Activated CD4-positive, alpha-beta memory T cell treated with anti-CD3 and anti-CD28 coated beads, Interleukin-2, amount 10 ng/mL, durations not matched to agents 7 days and 5 days (primary cell): ENCODE results near the gene ZMYND8. TPM values are rescaled to one million over a fixed set of nuclear protein-coding genes. Genes with fewer than 3 reads are reported as not detected.
"Not testable (repeated sequence)": the region's sequence is repeated elsewhere in the genome, so short reads cannot be mapped to it uniquely, and the experiment has no call there.

Source experiments
- CTCF ChIA-PET: fragments of 350-600 bp; sonication (Branson Sonifier 250); formaldehyde crosslinking; loops from one replicate; lab custom pipeline; 2021; ENCODE audit warnings: antibody characterized with exemption, inconsistent platforms; lab: Charles Lee
- POLR2A ChIA-PET: fragments of 350-600 bp; sonication (Branson Sonifier 250); formaldehyde crosslinking; loops from one replicate; lab custom pipeline; 2021; ENCODE audit warnings: antibody characterized with exemption; lab: Charles Lee
- DNase-seq: peaks from one replicate; pipeline ENCODE4 v3.0.0-alpha.2; 2020
- H3K27ac Mint-ChIP-seq: one replicate; pipeline ENCODE4 v1.8.0; 2021; ENCODE audit warnings: mild to moderate bottlenecking, mixed read lengths
- H3K27me3 Mint-ChIP-seq: one replicate; pipeline ENCODE4 v1.8.0; 2021; ENCODE audit warnings: mixed read lengths
- H3K36me3 Mint-ChIP-seq: one replicate; pipeline ENCODE4 v1.8.0; 2021; ENCODE audit warnings: low read depth, mixed read lengths
- H3K4me1 Mint-ChIP-seq: one replicate; pipeline ENCODE4 v1.8.0; 2021; ENCODE audit warnings: mixed read lengths
- H3K4me3 Mint-ChIP-seq: one replicate; pipeline ENCODE4 v1.8.0; 2021; ENCODE audit warnings: mild to moderate bottlenecking, mixed read lengths
- H3K9me3 Mint-ChIP-seq: one replicate; pipeline ENCODE4 v1.8.0; 2021; ENCODE audit warnings: mixed read lengths
- total RNA-seq, 2 experiments: library from RNA; stranded (reverse); gene quantifications; one replicate each; pipeline ENCODE4 v1.2.3, GENCODE V29; 2021

Gene ZMYND8
- total RNA-seq, 2 experiments from 2014 or later = 37.8 to 44.2 TPM

GRCh38 chr20:47318027-47318585, 38.4 kb downstream of the ZMYND8 start:
- no peaks in the 10 kb centered on the region for H3K27me3 Mint-ChIP-seq
- ChIA-PET POLR2A (interaction anchor here (0.5 to 2.6 kb wide), 5 partner anchors 37 to 184 kb away, joined by 3 to 12 read pairs (median 5); partner anchors contain the start of gene ZMYND8), CTCF (interaction anchor here (0.6 to 2.4 kb wide), 7 partner anchors 11 to 122 kb away, joined by 3 to 14 read pairs (median 3); no protein-coding TSS in a partner anchor)
- H3K9me3 Mint-ChIP-seq = no peaks in the 10 kb centered on the region
- H3K36me3 Mint-ChIP-seq = peaks cover 15% of the 10 kb centered on the region
- no peak for DNase-seq
- H3K4me1 Mint-ChIP-seq = peaks cover 61% of the 10 kb centered on the region
- H3K4me3 Mint-ChIP-seq = peak overlapping the region; percentile 48
- H3K27ac Mint-ChIP-seq = peak overlapping the region; percentile 56

GRCh38 chr20:47317127-47317895, 39.2 kb downstream of the ZMYND8 start:
- peak overlapping the region; percentile 48 for H3K4me3 Mint-ChIP-seq
- peak; percentile 68 for DNase-seq
- H3K4me1 Mint-ChIP-seq = peaks cover 63% of the 10 kb centered on the region
- no peaks in the 10 kb centered on the region for H3K27me3 Mint-ChIP-seq
- ChIA-PET POLR2A (interaction anchor here (0.8 to 2.6 kb wide), 7 partner anchors 10 to 185 kb away, joined by 3 to 12 read pairs (median 3); partner anchors contain the start of gene ZMYND8), CTCF (interaction anchor here (0.6 to 2.4 kb wide), 7 partner anchors 8 to 121 kb away, joined by 3 to 14 read pairs (median 3); no protein-coding TSS in a partner anchor)
- H3K27ac Mint-ChIP-seq = peak overlapping the region; percentile 56
- no peaks in the 10 kb centered on the region for H3K9me3 Mint-ChIP-seq
- peaks cover 18% of the 10 kb centered on the region for H3K36me3 Mint-ChIP-seq

DNA sequence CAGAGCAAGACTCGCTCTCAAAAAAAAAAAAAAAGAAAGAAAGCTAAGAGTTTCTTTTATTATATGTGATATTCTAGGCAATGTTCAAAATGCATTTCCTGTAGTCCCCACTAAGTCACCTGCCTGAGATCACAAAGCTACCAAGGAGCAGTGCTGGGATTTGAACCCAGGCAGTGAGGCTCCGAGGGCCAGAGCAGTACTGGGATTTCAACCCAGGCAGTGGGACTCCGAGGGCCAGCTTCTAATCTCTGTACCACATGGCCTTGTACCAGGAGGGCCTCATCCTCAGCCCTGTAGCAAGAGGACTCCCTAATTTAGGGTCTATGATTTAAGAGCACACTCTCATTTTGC, 39.7 kb downstream of the ZMYND8 start:
- H3K4me3 Mint-ChIP-seq = no peak overlapping the region
- ChIA-PET CTCF (interaction anchor here (1.0 to 2.4 kb wide), 5 partner anchors 9 to 67 kb away, joined by 3 to 14 read pairs (median 3); no protein-coding TSS in a partner anchor), POLR2A (interaction anchor here (0.7 to 2.6 kb wide), 10 partner anchors 9 to 186 kb away, joined by 3 to 12 read pairs (median 3); partner anchors contain the start of gene ZMYND8)
- peak overlapping the region; percentile 56 for H3K27ac Mint-ChIP-seq
- peaks cover 63% of the 10 kb centered on the region for H3K4me1 Mint-ChIP-seq
- no peak for DNase-seq
- no peaks in the 10 kb centered on the region for H3K27me3 Mint-ChIP-seq
- peaks cover 23% of the 10 kb centered on the region for H3K36me3 Mint-ChIP-seq
- no peaks in the 10 kb centered on the region for H3K9me3 Mint-ChIP-seq

GRCh38 chr20:47315339-47316056, 41.0 kb downstream of the ZMYND8 start:
- H3K36me3 Mint-ChIP-seq = peaks cover 29% of the 10 kb centered on the region
- H3K9me3 Mint-ChIP-seq = no peaks in the 10 kb centered on the region
- no peak overlapping the region for H3K4me3 Mint-ChIP-seq
- H3K27me3 Mint-ChIP-seq = no peaks in the 10 kb centered on the region
- POLR2A ChIA-PET = interaction anchor here (2.6 kb wide), 1 partner anchor 42 kb away, joined by 10 read pairs; no protein-coding TSS in a partner anchor
- CTCF ChIA-PET = interaction anchor here (1.3 to 2.4 kb wide), 3 partner anchors 11 to 68 kb away, joined by 3 to 14 read pairs (median 5); no protein-coding TSS in a partner anchor
- H3K4me1 Mint-ChIP-seq = peaks cover 54% of the 10 kb centered on the region
- peak overlapping the region; percentile 18 for H3K27ac Mint-ChIP-seq
- no peak for DNase-seq

DNA sequence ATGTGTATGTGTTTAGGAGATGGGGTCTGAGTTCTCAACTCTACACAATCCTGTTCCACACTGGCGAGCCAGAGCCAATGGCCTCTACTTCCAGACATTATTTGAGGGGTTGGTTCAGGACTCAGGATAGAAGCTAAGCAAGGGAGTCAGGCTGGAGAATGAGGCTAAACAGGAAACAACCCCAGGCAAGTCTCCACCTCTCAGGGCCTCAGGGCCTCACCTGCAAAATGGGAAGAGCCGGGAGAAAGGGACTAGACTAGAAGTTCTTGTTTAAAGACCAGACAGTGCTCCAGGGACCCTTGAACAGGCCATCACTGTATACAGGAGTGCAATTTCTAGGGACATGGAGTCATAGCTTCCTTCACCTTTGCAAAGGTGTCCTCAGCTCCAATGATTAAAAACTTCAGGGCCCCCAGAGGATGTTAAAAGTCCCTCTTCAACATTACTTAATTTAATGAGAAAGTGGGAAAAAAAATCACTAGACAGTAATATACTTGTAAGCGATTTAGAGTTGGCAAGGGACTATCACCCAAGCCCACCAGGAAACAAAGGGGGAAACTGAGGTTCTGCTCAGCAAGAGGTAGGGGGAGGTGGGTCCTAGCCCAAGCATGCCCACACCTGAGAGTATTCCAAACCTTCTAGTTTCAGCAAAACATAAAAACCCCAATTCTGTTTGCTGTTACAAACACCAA, 41.7 kb downstream of the ZMYND8 start:
- no peaks in the 10 kb centered on the region for H3K9me3 Mint-ChIP-seq
- H3K4me1 Mint-ChIP-seq = peaks cover 48% of the 10 kb centered on the region
- CTCF ChIA-PET = no interaction called here

DNA sequence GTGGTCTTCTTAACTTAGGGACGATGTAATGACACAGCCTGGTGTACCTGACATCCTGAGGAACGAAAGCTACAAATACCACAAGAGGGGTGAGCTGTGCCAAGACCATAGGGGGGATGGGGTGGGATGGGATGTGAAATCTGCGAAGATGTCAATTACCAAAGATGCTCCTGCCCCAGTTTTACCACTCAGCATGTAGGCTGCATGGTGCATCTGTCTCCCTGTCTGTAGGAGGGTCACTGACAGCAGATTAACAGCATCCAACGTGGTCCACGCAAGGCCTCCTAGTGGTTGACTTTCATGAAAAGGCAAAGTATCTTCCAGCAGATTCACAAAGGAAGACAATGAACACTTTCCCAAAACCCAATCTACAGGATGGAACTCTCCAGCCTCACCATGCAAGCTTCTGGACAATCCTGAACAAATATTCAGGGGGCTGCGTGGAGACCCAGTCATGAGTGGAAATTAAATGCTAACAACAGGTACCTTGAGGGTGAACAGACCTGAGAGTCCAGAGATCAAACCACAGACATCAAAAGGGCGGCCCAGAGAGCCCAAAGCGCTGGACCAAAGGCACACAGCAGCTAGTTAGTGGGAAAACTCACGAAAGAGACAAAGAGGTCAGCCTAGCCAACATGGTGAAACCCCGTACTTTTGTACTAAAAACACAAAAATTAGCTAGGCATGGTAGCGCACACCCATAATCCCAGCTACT, 44.4 kb downstream of the ZMYND8 start:
- POLR2A ChIA-PET = no interaction called here
- H3K9me3 Mint-ChIP-seq = no peaks in the 10 kb centered on the region
- peaks cover 33% of the 10 kb centered on the region for H3K36me3 Mint-ChIP-seq
- H3K27ac Mint-ChIP-seq = no peak overlapping the region
- DNase-seq = no peak
- no peaks in the 10 kb centered on the region for H3K27me3 Mint-ChIP-seq
- H3K4me1 Mint-ChIP-seq = peaks cover 26% of the 10 kb centered on the region
- no peak overlapping the region for H3K4me3 Mint-ChIP-seq
- CTCF ChIA-PET = interaction anchor here (0.6 to 1.2 kb wide), 2 partner anchors 9 to 12 kb away, joined by 3 read pairs; no protein-coding TSS in a partner anchor

More for the DNA sequence above, 41.7 kb downstream of the ZMYND8 start:
- H3K27ac Mint-ChIP-seq = no peak overlapping the region
- no peaks in the 10 kb centered on the region for H3K27me3 Mint-ChIP-seq
- no peak overlapping the region for H3K4me3 Mint-ChIP-seq
- H3K36me3 Mint-ChIP-seq = peaks cover 29% of the 10 kb centered on the region
- DNase-seq = no peak
- POLR2A ChIA-PET = no interaction called here

GRCh38 chr20:47311211-47311610, 45.3 kb downstream of the ZMYND8 start:
- Mint-ChIP-seq H3K36me3 (peaks cover 38% of the 10 kb centered on the region), H3K27me3 (no peaks in the 10 kb centered on the region), H3K4me3 (no peak overlapping the region), H3K9me3 (no peaks in the 10 kb centered on the region), H3K4me1 (peaks cover 24% of the 10 kb centered on the region), H3K27ac (no peak overlapping the region)
- no peak for DNase-seq
- ChIA-PET CTCF (interaction anchor here (0.7 to 1.2 kb wide), 2 partner anchors 8 to 41 kb away, joined by 3 read pairs; no protein-coding TSS in a partner anchor), POLR2A (no interaction called here)

- POLR2A ChIA-PET = no interaction called here
- Mint-ChIP-seq H3K27ac (no peak overlapping the region), H3K36me3 (peaks cover 42% of the 10 kb centered on the region), H3K27me3 (no peaks in the 10 kb centered on the region), H3K4me1 (peaks cover 25% of the 10 kb centered on the region), H3K9me3 (no peaks in the 10 kb centered on the region), H3K4me3 (no peak overlapping the region)
- CTCF ChIA-PET = interaction anchor here (0.7 kb wide), 3 partner anchors 41 to 144 kb away, joined by 3 to 5 read pairs (median 5); no protein-coding TSS in a partner anchor
- no peak for DNase-seq
Observed at GRCh38 chr20:47310729-47311128, 45.8 kb downstream of the ZMYND8 start.

DNA sequence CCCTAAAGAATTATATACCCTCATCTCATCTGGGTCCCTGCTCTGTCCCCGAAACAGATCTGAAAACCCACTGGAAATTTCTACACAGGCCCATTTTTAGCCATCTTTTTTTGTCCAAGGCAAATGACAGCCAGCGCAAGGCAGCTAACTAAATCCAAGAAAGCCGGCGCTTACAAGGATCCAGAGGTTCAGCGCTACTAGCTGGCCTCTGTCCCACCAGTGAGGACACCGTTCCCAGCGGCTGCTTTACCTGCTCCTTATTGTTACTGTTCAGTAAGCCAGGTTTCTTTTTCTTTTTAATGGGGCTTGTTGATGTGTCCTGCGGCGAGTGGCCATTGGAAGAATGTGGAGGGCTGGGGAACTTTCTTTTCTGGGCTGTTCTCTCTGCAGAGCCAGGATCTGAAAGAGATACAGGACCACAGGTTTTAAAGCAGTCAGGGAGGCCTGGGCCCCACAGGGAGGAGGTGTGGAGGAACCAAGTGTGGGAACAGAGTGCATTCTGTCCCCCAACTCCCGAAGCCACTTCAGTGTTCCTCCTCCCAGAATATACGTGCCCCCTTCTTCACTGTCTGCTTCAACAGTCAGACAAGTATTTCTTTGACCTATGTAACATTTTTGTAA, 46.6 kb downstream of the ZMYND8 start:
- Mint-ChIP-seq H3K27ac (no peak overlapping the region), H3K9me3 (no peaks in the 10 kb centered on the region), H3K4me3 (no peak overlapping the region), H3K4me1 (peaks cover 23% of the 10 kb centered on the region), H3K27me3 (no peaks in the 10 kb centered on the region), H3K36me3 (peaks cover 44% of the 10 kb centered on the region)
- CTCF ChIA-PET = interaction anchor here (0.7 kb wide), 2 partner anchors 121 to 145 kb away, joined by 5 read pairs; no protein-coding TSS in a partner anchor
- POLR2A ChIA-PET = no interaction called here
- no peak for DNase-seq

GRCh38 chr20:47309394-47309793, 47.1 kb downstream of the ZMYND8 start:
- Mint-ChIP-seq H3K4me3 (no peak overlapping the region), H3K27me3 (no peaks in the 10 kb centered on the region), H3K4me1 (peaks cover 19% of the 10 kb centered on the region), H3K27ac (no peak overlapping the region), H3K9me3 (no peaks in the 10 kb centered on the region), H3K36me3 (peaks cover 44% of the 10 kb centered on the region)
- POLR2A ChIA-PET = no interaction called here
- DNase-seq = no peak
- CTCF ChIA-PET = interaction anchor here (1.0 kb wide), 1 partner anchor 113 kb away, joined by 3 read pairs; no protein-coding TSS in a partner anchor

DNA sequence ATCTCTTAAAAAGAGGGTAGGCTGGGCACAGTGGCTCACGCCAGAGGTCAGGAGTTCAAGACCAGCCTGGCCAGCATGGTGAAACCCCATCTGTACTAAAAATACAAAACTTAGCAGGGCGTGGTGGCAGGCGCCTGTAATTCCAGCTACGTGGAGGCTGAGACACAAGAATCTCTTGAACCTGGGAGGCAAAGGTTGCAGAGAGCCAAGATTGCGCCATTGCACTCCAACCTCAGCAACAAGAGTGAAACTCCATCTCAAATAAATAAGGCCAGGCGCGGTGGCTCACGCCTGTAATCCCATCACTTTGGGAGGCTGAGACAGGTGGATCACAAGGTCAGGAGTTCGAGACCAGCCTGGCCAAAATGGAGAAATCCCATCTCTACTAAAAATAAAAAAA, 48.9 kb downstream of the ZMYND8 start:
- not testable (repeated sequence) for DNase-seq, H3K9me3 Mint-ChIP-seq, H3K4me3 Mint-ChIP-seq, H3K27ac Mint-ChIP-seq, H3K27me3 Mint-ChIP-seq
- POLR2A ChIA-PET = interaction anchor here (1.2 kb wide), 1 partner anchor 9 kb away, joined by 3 read pairs; no protein-coding TSS in a partner anchor
- Mint-ChIP-seq H3K36me3 (peaks cover 55% of the 10 kb centered on the region), H3K4me1 (peaks cover 29% of the 10 kb centered on the region)
- CTCF ChIA-PET = interaction anchor here (1.0 kb wide), 1 partner anchor 76 kb away, joined by 3 read pairs; no protein-coding TSS in a partner anchor
